B cell (primary cell): ENCODE data around the gene DCUN1D4.

ENCODE experiments used
- CTCF ChIP-seq: fragments of 200-600 bp; IDR thresholded peaks from one replicate; pipeline ENCODE4 v1.8.0; 2022; ENCODE audit warnings: antibody characterized with exemption, mild to moderate bottlenecking
- EZH2 ChIP-seq: IDR thresholded peaks from 2 replicates; pipeline ENCODE4 v1.6.1; 2012; ENCODE audit warnings: borderline replicate concordance, low read depth, mild to moderate bottlenecking, moderate library complexity, low read length; ENCODE audit not compliant: insufficient read depth, poor library complexity, severe bottlenecking

GRCh38 chr4:51932684-51933083 lies 89.7 kb downstream of the DCUN1D4 start:
- no peak for TF ChIP-seq EZH2
- TF ChIP-seq CTCF = no peak
